GM12875 (cell line): ENCODE measurements around the gene AKAP8.

Experiments used
- H3K4me3 ChIP-seq: one replicate; pipeline ENCODE4 v1.5.1; 2011; ENCODE audit warnings: low read depth, low read length, control low read depth
- TF ChIP-seq, protein P1 (sequence below): IDR thresholded peaks from 2 replicates; pipeline ENCODE4 v1.5.1; 2011; ENCODE audit warnings: low read depth, mild to moderate bottlenecking, control low read depth, inconsistent platforms, low read length, moderate library complexity, borderline replicate concordance; ENCODE audit not compliant: insufficient read depth

Gene AKAP8

GRCh38 chr19:15403151-15403531 is 23.6 kb upstream of the AKAP8 start:
- no peak overlapping the region for H3K4me3 ChIP-seq
- TF ChIP-seq, protein P1, sequence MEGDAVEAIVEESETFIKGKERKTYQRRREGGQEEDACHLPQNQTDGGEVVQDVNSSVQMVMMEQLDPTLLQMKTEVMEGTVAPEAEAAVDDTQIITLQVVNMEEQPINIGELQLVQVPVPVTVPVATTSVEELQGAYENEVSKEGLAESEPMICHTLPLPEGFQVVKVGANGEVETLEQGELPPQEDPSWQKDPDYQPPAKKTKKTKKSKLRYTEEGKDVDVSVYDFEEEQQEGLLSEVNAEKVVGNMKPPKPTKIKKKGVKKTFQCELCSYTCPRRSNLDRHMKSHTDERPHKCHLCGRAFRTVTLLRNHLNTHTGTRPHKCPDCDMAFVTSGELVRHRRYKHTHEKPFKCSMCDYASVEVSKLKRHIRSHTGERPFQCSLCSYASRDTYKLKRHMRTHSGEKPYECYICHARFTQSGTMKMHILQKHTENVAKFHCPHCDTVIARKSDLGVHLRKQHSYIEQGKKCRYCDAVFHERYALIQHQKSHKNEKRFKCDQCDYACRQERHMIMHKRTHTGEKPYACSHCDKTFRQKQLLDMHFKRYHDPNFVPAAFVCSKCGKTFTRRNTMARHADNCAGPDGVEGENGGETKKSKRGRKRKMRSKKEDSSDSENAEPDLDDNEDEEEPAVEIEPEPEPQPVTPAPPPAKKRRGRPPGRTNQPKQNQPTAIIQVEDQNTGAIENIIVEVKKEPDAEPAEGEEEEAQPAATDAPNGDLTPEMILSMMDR: no peak

- TF ChIP-seq, protein P1: no peak
- H3K4me3 ChIP-seq: no peak overlapping the region
Observed at GRCh38 chr19:15402411-15403150, 23.0 kb upstream of the AKAP8 start.

- TF ChIP-seq, protein P1: no peak
- H3K4me3 ChIP-seq: no peak overlapping the region
Observed at GRCh38 chr19:15401397-15401710, 21.8 kb upstream of the AKAP8 start.

- TF ChIP-seq, protein P1: no peak
- H3K4me3 ChIP-seq: no peak overlapping the region
Observed at GRCh38 chr19:15400521-15401396, 21.2 kb upstream of the AKAP8 start.

GRCh38 chr19:15399635-15400034 is 20.0 kb upstream of the AKAP8 start:
- no peak overlapping the region for H3K4me3 ChIP-seq
- TF ChIP-seq, protein P1: no peak

DNA sequence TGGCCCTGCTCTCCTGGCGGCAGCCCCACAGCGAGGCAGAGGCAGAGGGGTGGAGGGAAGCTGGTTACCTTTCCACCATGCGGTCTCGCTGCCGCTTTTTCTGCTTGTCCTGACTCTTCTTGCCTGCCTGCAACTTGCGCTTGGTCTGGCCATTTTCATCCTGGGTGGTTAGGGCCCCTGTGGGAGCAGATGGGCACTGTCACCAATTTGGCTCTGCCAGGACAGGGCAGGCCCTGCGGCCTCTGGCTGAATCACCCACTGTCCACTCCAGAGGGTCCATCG is 19.6 kb upstream of the AKAP8 start:
- TF ChIP-seq, protein P1: no peak
- H3K4me3 ChIP-seq: no peak overlapping the region

DNA sequence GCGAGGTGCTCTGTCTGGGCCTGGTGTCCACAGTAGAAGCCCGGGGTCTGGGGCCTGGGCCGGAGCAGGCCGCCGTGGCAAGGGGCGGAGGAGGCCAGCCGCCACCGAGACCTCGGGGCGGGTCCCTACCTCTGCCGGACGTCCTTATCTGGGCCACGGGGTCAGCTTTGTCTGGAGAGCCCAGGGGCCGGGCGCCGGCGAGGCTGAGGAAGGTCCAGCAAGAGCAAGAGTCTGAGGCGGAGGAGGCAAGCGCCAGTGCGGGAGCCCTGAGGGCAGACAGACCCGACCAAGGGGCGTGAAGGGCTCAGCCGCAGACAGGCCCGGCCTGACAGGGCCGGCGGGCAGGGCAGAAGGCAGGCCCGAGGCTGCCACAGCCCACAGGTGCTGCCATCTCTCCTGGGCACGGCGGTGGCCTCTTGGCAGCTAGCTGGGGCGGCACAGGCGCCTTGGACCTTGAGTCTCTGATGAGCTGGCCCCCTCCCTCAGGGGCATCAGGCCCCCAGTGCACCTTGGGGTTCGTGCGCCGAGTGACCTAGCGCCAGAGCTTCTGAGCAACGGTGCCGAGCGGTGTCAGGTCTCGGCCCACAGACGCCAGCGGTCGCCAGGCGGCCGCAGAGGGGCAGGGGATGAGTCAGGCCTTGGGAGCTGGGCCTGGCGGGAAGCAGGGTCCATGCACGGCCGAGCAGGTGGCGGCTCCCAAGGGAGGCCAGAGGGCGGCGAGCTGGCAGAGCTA is 19.1 kb upstream of the AKAP8 start:
- no peak overlapping the region for H3K4me3 ChIP-seq
- TF ChIP-seq, protein P1: no peak
